ENCODE data around the gene ENTPD8.

ENTPD8 gene

DNA sequence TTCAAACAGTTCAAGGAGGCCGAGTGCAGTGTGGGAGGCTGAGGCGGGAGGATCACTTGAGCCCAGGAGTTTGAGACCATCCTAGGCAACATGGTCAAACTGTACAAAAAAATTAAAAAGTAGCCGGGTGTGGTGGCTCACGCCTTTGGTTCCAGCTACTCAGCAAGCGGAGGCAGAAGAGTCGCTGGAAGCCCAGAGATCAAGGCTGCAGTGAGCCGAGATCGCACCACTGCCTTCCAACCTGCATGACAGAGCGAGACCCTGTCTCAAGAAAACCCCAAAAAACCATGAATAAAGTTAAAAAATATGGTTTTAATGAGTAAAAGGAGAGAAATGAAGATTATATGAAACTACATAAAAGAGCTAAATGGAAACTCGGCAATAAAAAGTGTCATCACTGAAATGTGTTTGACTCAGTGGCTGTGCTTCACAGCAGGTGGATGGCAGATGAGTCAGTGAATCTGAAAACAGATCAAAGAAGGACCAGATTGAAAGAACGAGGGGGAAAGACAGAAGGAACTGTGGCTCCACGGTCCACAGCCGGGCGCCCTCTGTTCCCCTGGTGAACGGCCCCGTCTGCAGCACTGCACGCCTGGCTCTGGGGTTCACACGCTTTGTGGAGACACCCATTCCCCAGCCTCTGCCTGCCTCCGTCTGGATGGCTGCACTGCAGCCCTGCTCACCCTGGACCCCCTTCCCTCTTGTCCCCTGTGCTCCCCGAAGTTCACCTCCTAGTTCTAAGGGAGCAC is 43.3 kb downstream of the ENTPD8 start:
- H3K4me1 ChIP-seq (ENCODE audit: control insufficient read depth in 1 of 2, insufficient read depth in 2 of 2, low read length in 2 of 2): no peaks in the 10 kb centered on the region
- no peak overlapping the region for H3K27ac ChIP-seq (ENCODE audit: low read length)
- no peak overlapping the region for H3K4me3 ChIP-seq (ENCODE audit: low read depth in 1 of 2, low read length in 2 of 2)
- no peaks in the 10 kb centered on the region for H3K27me3 ChIP-seq (ENCODE audit: low read depth, low read length)
- H3K36me3 ChIP-seq (ENCODE audit: control insufficient read depth in 1 of 2, insufficient read depth in 2 of 2, low read length in 2 of 2): peaks cover 0 to 13% of the 10 kb centered on the region in 2 donors
- H3K9me3 ChIP-seq (ENCODE audit: control insufficient read depth in 1 of 2, low read length in 2 of 2): no peaks in the 10 kb centered on the region

DNA sequence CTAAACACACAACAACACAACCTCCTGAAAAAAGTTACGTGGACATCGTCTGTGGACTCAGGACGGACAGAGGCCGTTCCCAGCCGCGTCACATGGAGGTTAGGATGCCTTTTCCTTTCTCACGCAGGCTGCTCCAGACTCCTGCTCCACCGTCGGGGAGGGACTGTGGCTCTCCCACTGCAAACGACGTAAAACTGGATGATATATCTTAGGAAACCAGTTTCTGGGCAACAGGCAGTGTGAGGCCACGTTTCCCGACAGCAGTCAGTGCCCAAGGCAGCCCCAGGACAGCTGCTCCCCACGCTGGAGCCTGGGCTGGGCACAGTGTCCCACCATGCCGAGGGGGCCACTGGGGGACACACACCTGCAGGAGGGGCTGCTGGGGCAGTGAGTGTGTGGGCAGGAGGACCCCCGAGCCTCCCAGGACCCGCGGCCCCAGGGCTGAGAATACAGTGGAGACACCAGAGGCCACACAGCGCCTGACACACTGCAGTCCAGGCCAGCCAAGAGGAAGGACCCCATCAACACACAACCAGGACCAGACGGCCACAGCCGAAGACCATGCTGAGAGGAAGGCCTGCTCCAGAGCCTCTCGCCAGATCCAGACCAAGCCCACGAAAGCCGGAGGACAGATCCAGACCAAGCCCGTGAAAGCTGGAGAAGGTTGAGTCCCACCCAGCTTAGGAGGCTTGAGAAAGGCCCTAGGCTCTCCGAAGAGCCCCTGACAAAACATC is 44.4 kb downstream of the ENTPD8 start:
- no peaks in the 10 kb centered on the region for H3K9me3 ChIP-seq (ENCODE audit: control insufficient read depth in 1 of 2, low read length in 2 of 2)
- H3K4me3 ChIP-seq (ENCODE audit: low read depth in 1 of 2, low read length in 2 of 2): no peak overlapping the region
- no peaks in the 10 kb centered on the region for H3K27me3 ChIP-seq (ENCODE audit: low read depth, low read length)
- H3K27ac ChIP-seq (ENCODE audit: low read length): no peak overlapping the region
- H3K36me3 ChIP-seq (ENCODE audit: control insufficient read depth in 1 of 2, insufficient read depth in 2 of 2, low read length in 2 of 2): peaks cover 0 to 13% of the 10 kb centered on the region in 2 donors
- H3K4me1 ChIP-seq (ENCODE audit: control insufficient read depth in 1 of 2, insufficient read depth in 2 of 2, low read length in 2 of 2): no peaks in the 10 kb centered on the region

DNA sequence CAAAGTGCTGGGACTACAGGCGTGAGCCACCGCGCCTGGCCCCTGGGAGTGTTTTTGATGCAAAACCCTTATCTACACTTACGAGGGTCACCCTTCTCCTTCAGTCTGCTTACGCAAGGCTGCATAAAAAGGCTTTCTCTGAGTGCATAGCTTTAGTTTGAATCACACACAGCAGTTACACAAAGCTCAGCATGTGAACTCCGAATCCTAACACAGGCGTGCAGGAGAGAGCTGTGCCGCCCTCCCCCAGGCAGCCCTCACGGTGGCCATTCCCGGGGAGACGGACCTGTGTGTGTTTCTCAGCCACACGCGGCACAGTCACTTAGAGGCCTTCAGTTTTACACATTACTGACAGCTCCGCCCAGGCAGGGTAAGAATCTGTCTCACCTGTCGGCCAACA is 44.9 kb downstream of the ENTPD8 start:
- peaks cover 0 to 13% of the 10 kb centered on the region in 2 donors for H3K36me3 ChIP-seq (ENCODE audit: control insufficient read depth in 1 of 2, insufficient read depth in 2 of 2, low read length in 2 of 2)
- H3K27me3 ChIP-seq (ENCODE audit: low read depth, low read length): no peaks in the 10 kb centered on the region
- H3K4me3 ChIP-seq (ENCODE audit: low read depth in 1 of 2, low read length in 2 of 2): no peak overlapping the region
- H3K9me3 ChIP-seq (ENCODE audit: control insufficient read depth in 1 of 2, low read length in 2 of 2): no peaks in the 10 kb centered on the region
- no peak overlapping the region for H3K27ac ChIP-seq (ENCODE audit: low read length)
- H3K4me1 ChIP-seq (ENCODE audit: control insufficient read depth in 1 of 2, insufficient read depth in 2 of 2, low read length in 2 of 2): no peaks in the 10 kb centered on the region

DNA sequence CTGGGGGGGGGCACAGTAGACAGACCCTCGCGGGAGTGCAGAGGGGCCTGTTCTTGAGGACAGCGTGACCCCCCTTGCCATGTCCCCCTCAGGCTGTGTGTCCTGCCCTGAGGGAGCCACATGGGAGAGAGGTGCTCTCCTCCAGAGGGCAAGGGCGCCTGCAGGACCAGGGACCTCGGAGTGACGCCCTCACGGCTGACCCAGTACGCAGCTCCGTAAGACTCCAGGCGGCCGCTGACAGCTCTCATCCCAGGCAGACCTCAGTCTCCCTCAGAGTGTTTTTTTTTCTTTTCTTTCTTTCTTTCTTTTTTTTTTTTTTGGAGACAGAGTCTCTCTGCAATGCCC is 45.5 kb downstream of the ENTPD8 start:
- H3K9me3 ChIP-seq (ENCODE audit: control insufficient read depth in 1 of 2, low read length in 2 of 2): no peaks in the 10 kb centered on the region
- no peak overlapping the region for H3K27ac ChIP-seq (ENCODE audit: low read length)
- H3K27me3 ChIP-seq (ENCODE audit: low read depth, low read length): no peaks in the 10 kb centered on the region
- no peak overlapping the region for H3K4me3 ChIP-seq (ENCODE audit: low read depth in 1 of 2, low read length in 2 of 2)
- peaks cover 0 to 13% of the 10 kb centered on the region in 2 donors for H3K36me3 ChIP-seq (ENCODE audit: control insufficient read depth in 1 of 2, insufficient read depth in 2 of 2, low read length in 2 of 2)
- H3K4me1 ChIP-seq (ENCODE audit: control insufficient read depth in 1 of 2, insufficient read depth in 2 of 2, low read length in 2 of 2): no peaks in the 10 kb centered on the region

DNA sequence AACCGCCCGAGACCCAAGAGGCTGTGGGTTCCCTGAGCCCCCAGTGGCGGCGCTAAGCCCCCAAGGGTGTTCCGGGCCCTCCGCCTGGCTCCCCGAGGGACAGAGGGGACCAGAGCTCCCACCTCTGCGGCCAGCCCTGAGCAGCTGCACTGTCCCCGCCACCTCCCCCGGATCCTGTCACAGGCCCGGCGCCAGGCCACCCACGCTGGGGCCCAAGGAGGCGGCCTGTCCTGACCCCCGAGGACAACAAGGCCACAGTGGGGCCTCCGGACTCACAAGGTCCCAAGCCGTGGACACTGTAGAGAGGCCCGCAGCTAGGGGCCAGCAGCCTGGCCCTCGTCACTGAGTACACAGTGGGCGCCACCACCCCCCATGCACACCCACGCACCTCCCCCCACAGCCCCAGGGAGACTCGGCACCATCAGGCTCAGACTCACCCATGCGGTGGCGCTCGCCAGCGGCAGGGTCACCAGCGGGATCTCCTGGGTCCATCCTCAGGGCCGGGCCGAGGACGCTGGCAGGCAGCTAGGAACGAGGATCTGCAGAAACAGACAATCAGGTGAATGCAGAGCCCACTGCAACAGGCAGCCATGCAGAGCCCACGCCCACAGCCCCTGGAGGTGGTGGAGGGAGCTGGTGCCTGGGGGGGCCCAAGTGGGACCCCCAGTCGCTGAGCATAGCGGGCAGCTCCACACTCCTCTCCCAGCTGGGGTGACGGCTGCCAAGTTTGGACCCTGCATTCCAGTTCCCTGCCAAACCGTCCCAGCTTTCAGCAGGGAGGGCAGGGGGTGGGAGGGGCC is 46.1 kb downstream of the ENTPD8 start:
- H3K27ac ChIP-seq (ENCODE audit: low read length): no peak overlapping the region
- no peaks in the 10 kb centered on the region for H3K9me3 ChIP-seq (ENCODE audit: control insufficient read depth in 1 of 2, low read length in 2 of 2)
- H3K4me1 ChIP-seq (ENCODE audit: control insufficient read depth in 1 of 2, insufficient read depth in 2 of 2, low read length in 2 of 2): no peaks in the 10 kb centered on the region
- H3K4me3 ChIP-seq (ENCODE audit: low read depth in 1 of 2, low read length in 2 of 2): no peak overlapping the region
- H3K27me3 ChIP-seq (ENCODE audit: low read depth, low read length): no peaks in the 10 kb centered on the region
- peaks cover 0 to 13% of the 10 kb centered on the region in 2 donors for H3K36me3 ChIP-seq (ENCODE audit: control insufficient read depth in 1 of 2, insufficient read depth in 2 of 2, low read length in 2 of 2)

DNA sequence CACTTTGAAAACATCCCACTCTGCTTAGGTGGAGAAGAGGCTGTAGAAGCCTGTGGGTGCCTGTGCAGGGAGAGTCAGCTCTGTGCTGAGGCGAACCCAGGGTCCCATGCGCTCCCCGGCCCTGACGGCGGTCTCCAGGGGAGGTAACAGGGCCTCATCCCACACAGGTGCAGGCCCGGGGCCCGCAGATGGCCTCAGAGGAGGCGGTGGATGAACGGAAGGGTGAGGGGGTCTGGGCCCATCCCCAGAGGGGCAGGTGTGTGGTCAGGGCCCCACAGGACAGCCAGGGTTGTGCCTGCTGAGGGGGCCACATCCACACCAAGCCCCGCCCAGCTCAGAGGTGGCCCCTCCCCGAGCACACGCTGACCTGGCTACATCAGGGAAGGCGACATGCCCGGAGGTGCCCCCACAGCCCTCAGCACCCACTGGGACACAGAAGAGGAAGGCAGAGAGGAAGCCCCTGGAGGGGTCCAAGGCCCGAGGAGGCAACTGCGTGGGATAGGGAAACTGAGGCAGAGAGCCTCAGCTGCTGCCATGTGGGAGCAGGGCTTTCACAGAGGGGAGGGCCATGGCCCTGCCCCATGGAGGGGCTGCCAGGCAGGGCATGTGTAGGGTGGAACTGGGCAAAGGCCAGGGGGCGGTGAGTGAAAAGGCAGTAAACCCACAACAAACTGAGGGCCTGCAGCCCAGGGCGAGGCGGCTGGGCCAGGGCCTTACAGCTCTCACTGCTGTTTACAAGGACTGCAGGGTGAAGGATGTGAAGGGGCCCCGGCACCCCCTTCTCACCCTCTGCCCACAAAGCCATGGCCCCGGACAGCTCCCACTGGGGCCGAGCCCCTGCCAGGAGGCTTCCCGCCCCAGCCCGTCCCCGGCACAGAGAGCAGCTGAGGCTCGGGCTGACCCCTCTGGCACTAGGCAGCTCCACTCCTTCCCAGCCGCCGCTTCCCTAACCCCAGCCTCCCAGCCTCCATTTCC is 47.7 kb downstream of the ENTPD8 start:
- Histone ChIP-seq H3K4me1 (ENCODE audit: control insufficient read depth in 1 of 2, insufficient read depth in 2 of 2, low read length in 2 of 2) (no peaks in the 10 kb centered on the region), H3K27ac (ENCODE audit: low read length) (no peak overlapping the region), H3K4me3 (ENCODE audit: low read depth in 1 of 2, low read length in 2 of 2) (no peak overlapping the region), H3K36me3 (ENCODE audit: control insufficient read depth in 1 of 2, insufficient read depth in 2 of 2, low read length in 2 of 2) (peaks cover 0 to 13% of the 10 kb centered on the region in 2 donors), H3K9me3 (ENCODE audit: control insufficient read depth in 1 of 2, low read length in 2 of 2) (no peaks in the 10 kb centered on the region), H3K27me3 (ENCODE audit: low read depth, low read length) (no peaks in the 10 kb centered on the region)

DNA sequence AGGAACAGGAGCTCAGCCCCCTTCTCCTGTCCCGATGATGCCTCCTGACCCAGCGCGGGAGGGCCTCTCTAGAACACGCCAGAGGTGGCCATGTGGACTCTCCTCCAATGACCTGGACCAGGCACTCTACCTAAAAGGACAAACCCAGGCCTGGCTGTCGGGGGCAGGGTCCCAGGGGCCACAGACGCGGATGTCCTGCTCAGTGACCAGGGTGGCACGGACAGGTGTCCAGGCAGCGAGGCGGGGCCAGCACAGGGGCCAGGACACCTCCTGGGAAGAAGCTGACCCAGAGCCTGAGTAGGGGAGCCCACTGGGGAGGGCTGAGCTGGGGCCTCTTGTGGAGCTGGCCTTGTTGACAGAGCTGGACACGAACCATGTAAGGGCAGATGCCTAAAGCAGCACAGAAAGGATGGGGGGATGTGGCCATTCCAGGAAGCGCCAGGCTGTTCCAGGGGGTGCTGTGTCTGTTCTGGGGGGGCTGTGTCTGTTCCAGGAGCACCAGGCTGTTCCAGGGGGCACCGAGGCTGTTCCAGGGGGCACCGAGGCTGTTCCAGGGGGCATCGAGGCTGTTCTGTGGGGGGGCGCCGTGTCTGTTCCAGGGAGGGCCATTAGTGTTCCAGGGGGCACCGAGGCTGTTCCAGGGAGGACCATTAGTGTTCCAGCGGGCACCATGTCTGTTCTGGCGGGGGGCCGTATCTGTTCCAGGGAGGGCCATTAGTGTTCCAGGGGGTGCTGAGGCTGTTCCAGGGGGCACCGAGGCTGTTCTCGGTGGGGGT is 48.7 kb downstream of the ENTPD8 start:
- H3K36me3 ChIP-seq (ENCODE audit: control insufficient read depth in 1 of 2, insufficient read depth in 2 of 2, low read length in 2 of 2): peaks cover 0 to 11% of the 10 kb centered on the region in 2 donors
- H3K27ac ChIP-seq (ENCODE audit: low read length): no peak overlapping the region
- H3K27me3 ChIP-seq (ENCODE audit: low read depth, low read length): no peaks in the 10 kb centered on the region
- H3K4me3 ChIP-seq (ENCODE audit: low read depth in 1 of 2, low read length in 2 of 2): no peak overlapping the region
- no peaks in the 10 kb centered on the region for H3K9me3 ChIP-seq (ENCODE audit: control insufficient read depth in 1 of 2, low read length in 2 of 2)
- no peaks in the 10 kb centered on the region for H3K4me1 ChIP-seq (ENCODE audit: control insufficient read depth in 1 of 2, insufficient read depth in 2 of 2, low read length in 2 of 2)

DNA sequence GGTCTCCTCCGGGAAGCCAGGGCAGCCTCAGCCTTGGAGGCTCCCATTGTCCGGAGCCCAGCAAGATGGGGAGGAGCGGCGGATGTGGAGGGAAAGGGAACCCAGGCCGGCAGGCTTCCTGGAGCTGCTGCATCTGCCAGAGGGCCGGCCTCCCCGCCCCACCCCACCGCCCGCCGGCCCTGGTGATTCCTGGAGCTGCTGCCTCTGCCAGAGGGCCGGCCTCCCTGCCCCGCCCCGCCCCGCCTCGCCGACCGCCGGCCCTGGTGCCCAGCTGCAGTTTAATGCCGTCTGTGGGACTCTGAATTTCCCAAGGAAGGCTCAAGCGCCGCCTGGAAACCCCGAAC is 49.8 kb downstream of the ENTPD8 start:
- H3K4me1 ChIP-seq (ENCODE audit: control insufficient read depth in 1 of 2, insufficient read depth in 2 of 2, low read length in 2 of 2): no peaks in the 10 kb centered on the region
- H3K27ac ChIP-seq (ENCODE audit: low read length): no peak overlapping the region
- H3K9me3 ChIP-seq (ENCODE audit: control insufficient read depth in 1 of 2, low read length in 2 of 2): no peaks in the 10 kb centered on the region
- H3K27me3 ChIP-seq (ENCODE audit: low read depth, low read length): no peaks in the 10 kb centered on the region
- H3K4me3 ChIP-seq (ENCODE audit: low read depth in 1 of 2, low read length in 2 of 2): no peak overlapping the region
- peaks cover 0 to 3% of the 10 kb centered on the region in 2 donors for H3K36me3 ChIP-seq (ENCODE audit: control insufficient read depth in 1 of 2, insufficient read depth in 2 of 2, low read length in 2 of 2)

DNA sequence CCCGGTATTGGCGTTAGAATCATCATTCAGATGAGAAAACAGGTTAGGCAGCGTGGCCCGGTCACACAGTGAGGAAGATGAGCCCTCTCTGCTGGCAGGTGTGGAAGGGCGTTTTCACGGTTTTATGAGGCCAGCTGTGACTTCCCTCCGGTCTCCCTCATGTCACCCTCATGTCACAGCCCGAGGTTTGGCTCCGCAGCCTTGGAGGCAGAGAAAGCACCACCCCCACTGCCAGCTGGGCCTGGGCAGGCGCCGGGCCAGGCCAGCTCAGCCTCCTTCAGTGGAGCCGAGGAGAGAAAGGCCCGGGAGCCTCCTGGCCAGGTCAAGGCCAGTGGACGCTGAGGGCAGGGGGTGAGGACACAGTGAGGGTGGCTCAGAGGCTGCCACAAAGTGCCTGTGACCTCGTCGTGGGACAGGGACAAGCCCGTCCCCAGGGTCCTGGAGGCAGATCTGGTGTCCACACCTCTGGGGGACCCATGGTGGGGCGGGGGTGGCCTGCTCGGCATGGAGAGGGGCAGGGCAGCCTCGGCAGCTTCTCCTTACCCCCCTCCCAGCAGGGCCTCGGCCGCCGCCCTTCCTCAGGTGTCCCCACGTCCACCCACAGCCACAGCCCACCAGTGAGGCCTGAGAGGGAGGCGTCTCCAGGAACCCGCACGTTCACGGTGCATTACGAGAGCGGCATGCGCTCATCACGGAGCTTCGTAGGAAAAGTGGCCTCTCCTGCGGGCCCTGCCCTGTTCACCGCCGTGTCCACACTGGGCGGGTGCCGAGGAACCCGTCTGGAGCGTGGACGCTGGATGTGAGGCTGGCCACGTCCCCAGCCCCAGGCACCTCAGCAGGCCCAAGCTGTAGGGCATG is 50.4 kb downstream of the ENTPD8 start:
- Histone ChIP-seq H3K4me3 (ENCODE audit: low read depth in 1 of 2, low read length in 2 of 2) (no peak overlapping the region), H3K27me3 (ENCODE audit: low read depth, low read length) (no peaks in the 10 kb centered on the region), H3K36me3 (ENCODE audit: control insufficient read depth in 1 of 2, insufficient read depth in 2 of 2, low read length in 2 of 2) (peaks cover 0 to 3% of the 10 kb centered on the region in 2 donors), H3K9me3 (ENCODE audit: control insufficient read depth in 1 of 2, low read length in 2 of 2) (no peaks in the 10 kb centered on the region), H3K4me1 (ENCODE audit: control insufficient read depth in 1 of 2, insufficient read depth in 2 of 2, low read length in 2 of 2) (no peaks in the 10 kb centered on the region), H3K27ac (ENCODE audit: low read length) (no peak overlapping the region)

DNA sequence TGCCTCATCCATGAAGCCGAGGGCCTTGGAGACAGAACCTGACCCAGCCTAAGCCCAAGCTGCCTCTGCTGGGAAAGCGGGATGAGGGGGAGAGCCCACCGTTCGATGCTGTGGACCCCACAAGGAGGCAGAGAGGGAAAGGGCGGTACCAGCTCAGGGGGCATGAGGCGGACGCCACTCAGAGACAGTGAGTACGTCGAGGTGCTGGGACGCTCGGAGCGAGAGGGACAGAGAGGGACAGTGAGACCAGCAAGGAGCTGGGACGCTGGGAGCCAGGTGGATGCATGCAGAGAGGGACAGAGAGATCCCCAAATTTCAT is 51.8 kb downstream of the ENTPD8 start:
- H3K36me3 ChIP-seq (ENCODE audit: control insufficient read depth in 1 of 2, insufficient read depth in 2 of 2, low read length in 2 of 2): no peaks in the 10 kb centered on the region
- no peaks in the 10 kb centered on the region for H3K9me3 ChIP-seq (ENCODE audit: control insufficient read depth in 1 of 2, low read length in 2 of 2)
- no peaks in the 10 kb centered on the region for H3K4me1 ChIP-seq (ENCODE audit: control insufficient read depth in 1 of 2, insufficient read depth in 2 of 2, low read length in 2 of 2)
- H3K27ac ChIP-seq (ENCODE audit: low read length): no peak overlapping the region
- no peaks in the 10 kb centered on the region for H3K27me3 ChIP-seq (ENCODE audit: low read depth, low read length)
- H3K4me3 ChIP-seq (ENCODE audit: low read depth in 1 of 2, low read length in 2 of 2): no peak overlapping the region
